Stimulated activated CD4-positive, alpha-beta T cell treated with anti-CD3 and anti-CD28 coated beads, Interleukin-1b, Interleukin-23, amount 100 ng/mL, for 4 hours (primary cell): ENCODE results near the gene FKBP15.
"Not testable (repeated sequence)": the region's sequence is repeated elsewhere in the genome, so short reads cannot be mapped to it uniquely, and the experiment has no call there.

ENCODE experiments used
- DNase-seq, 2 donors: peaks; one replicate each; pipeline ENCODE4 v3.0.0-alpha.2; 2020; ENCODE audit warnings: low read depth in 2 of 2

Gene FKBP15

DNA sequence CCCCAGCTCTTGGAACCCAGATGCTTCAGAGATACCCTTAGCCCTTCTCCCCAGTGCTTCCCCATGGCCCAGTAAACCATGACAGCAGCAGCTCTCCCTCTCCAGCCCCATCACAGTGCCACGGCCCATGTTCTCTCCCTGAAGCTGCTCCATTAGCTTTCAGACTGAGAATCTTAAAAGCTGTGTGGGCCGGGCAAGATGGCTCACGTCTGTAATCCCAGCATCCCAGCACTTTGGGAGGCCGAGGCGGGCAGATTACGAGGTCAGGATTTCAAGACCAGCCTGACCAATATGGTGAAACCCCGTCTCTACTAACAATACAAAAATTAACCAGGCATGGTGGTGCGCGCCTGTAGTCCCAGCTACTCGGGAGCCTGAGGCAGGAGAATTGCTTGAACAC lies 71.5 kb downstream of the FKBP15 start:
- not testable (repeated sequence) for DNase-seq

DNA sequence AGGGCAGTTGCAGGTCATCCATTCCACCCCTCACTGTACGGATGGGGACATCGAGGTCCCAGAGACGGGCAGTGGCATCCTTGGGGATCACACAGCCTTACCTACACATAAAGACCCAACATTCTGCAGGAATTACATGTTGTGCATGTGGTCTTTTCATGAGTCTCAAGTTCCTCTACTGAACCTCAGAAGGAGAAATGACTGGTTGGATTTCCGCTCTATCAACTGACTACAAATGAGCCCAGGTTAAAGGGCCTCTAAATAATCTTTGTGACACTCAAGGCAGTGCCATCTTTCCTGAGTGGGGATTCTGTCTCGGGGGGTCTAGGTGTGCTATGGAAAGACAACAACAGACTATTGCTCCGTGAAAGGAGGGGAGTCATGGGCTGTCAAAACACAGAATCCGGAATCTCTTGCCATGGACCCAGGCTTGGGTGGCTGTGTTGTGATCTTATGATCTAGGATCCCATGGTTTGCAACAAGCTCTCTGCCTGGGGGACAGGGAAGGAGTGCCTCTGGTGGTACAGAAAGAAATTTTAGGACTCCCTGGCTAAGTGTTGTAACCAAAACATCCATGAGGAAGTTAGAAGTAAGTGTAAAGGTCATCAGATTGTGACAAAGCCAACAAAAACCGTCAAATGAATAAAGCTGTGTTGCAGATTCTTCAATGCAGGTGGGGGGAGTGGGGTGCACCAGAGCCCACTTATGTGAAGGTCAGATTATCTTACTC lies 72.1 kb downstream of the FKBP15 start:
- no peak for DNase-seq

DNA sequence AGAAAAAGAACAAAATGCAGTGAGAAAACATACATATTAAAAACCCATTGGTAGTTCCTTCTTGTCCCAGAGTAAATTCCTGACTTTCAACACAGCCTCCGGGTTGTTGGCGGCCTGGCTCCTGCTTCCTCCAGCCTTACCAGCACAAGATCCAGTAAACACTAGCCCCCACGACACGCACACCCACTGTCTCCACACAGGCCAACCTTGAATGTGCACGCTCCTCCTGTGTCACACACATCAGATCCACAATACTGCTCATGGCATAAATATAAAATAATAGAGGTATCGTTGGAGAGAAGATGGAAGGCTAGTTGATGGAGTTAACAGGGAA lies 72.7 kb downstream of the FKBP15 start:
- DNase-seq, result no peak

DNA sequence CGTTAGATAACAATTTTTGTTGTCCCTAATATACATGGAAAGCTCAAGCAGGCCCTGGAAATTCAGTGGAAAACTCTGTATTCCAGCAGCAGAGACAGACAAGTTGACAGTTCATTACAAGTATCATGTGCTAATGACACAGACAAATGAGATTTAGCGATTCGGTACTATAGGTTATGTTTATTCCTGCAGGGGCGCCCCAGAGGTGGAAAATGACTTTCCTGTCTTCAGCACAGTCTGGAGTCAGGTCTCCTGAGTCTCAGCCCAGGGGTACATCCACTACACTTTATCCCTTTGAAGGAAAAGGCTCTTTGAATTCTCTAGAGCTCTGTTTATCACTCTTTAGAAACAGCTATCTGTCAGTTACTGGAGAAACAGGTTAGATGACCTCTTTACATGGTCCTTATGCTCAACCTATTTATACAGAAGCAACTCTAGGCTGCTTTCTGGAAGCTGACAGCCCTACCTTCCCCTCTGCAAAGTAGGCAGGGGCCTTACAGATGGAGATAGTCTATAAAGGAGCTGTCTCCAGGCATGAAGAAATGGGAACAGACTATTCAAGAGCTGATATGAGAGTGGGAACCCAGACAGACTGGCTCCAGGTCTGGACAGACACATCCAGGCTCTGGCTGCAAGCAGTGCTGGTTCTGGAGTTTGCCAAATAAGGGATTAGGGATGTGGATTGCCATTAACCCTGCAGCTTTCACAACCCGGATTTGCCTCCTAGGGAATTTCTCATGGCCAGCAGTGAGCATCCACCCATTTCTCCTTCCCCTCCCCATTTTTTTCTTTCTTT lies 77.4 kb downstream of the FKBP15 start:
- DNase-seq, result no peak

DNA sequence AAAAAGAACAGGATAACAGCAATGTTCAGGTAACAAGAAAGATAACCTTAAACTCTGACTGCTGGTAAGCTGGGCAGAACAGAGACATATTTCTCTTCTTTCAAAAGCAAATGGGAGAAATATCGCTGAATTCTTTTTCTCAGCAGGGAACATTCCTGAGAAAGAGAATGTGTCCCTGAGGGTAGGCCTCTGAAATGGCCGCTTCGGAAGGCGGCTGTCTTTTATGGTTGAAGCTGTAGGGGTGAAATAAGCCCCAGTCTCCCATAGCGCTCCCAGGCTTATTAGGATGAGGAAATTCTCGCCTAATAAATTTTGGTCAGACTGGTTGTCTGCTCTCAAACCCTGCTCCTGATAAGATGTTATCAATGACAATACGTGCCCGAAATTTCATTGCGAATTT lies 80.2 kb downstream of the FKBP15 start:
- not testable (repeated sequence) for DNase-seq

DNA sequence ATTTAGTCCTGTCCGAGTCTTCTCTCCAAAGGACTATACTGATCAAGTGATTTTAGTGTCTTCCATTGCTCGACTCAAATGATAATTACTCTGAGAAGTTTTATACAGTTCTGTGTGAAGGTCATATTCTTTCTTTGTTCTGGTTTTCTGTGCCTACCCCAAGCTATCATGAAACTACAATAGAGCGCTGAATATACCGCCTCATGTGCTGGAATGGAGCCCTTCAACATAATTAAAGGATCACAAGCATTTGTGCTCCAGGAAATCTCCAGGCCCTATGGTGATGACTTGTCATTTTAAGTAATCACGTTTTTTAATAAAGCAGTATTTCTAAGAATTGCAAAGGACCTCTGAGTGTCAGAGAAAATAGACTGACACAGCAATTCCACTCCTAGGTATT lies 81.1 kb downstream of the FKBP15 start:
- DNase-seq, result no peak

DNA sequence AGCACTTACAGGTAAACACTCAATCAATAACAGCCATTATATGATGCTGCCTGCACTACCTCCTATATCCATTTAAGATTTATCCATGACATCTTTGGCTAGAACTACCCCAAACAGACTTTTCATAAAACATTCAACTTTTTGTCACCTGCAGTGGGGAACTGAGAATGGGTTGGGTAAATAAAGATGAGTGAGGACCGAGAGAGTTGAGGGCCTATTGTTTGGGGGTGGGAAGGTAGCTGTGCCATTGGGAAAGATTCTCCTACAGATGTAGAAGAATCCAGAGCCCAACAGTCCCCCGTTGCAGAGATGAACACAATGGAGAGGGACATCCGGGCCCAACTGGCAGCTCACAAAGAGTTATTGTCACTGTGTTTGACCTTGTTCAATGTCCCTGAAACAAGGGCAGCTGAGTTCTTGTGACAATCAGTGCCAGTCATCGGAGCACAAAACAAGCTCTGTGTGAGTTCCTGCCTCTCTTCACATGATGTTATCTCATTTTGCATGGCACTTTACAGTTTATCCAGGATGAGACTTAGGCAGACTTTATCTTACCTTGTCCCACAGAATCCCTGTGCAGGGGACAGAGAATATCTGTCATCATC lies 81.8 kb downstream of the FKBP15 start:
- DNase-seq, result no peak

DNA sequence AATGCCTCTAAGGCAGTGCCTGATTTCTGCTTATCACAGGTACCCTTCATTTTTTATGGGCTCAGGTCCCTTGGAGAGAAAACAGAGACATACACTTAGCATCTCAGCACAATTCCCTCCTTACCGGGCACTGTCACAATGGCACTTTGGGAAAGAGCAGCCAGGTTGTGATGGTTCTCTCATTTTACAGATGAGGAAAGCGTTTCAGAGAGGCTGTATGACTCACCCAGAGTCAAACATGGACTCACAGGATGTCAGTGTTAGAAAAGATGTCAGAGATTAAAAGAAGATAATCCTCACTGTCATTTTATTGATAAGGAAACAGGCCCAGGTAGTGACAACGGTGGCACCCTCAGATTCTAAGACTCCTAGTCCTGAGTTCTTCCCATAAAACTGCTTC lies 82.3 kb downstream of the FKBP15 start:
- no peak for DNase-seq

DNA sequence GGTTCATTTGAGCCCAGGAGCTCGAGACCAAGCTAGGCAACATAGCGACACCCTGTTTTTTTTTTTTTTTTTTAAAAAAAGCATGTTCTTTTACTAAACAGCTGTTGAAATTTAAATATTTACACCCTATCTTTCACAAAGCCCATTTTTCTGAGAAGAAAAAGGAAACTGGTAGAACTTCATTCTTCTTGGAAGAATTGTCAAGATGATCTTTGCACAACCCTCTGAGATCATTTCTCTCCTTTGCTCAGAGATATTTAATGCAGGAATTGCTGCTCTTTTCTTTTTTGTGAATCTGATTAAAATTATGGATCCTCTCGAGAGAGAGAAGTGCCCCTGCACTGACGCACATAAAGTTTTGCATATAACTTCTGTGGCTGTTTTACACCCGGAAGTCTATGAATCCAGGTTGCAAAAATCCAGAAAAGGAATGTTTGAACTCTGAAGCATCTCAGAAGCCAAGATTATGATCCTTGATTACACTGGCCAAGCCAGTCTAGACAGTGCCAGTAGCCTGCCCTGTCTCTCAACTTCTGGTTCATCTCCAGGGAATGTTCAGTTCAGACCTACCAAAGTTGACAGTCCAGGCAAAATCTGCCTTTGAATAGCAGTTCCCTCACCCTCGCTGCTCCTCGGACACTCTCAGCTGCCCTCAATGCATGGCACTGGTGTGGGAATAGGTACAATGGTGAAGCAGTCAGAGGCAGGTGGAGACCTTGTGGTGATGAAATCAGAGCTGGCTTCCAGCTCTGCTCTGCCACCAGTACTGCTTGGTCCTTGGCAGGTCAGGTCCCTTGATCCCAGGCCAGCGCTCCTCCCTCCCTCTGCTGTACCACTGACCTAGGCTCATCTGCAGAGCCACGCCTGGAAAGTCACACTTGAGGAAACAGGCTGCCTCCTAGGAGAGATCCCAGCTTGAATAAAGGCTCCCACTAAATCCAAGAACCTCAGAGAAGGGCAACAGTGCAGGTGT lies 83.6 kb downstream of the FKBP15 start:
- DNase-seq, result no peak

DNA sequence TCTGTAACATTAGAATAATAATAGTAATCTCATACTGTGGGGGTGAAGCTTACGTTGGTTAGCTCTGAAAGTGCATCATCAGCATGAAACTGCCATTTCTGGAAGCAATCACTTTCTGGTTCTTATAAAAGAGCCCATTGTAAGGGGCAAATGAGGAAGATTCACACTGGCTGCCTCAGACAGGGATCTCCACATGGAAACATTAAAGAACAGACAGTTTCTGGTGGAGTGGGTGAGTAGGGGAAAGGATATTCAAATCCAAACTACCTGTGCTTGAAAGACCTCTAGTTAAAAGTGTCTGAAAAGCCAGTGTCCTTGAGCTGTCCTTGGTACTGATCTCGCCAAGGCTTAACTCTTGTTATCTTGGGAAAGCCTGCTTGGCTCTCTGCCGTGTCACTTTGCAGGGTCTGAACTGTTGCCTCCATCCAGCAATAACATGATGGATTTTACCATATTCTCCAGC lies 89.4 kb downstream of the FKBP15 start:
- no peak for DNase-seq

DNA sequence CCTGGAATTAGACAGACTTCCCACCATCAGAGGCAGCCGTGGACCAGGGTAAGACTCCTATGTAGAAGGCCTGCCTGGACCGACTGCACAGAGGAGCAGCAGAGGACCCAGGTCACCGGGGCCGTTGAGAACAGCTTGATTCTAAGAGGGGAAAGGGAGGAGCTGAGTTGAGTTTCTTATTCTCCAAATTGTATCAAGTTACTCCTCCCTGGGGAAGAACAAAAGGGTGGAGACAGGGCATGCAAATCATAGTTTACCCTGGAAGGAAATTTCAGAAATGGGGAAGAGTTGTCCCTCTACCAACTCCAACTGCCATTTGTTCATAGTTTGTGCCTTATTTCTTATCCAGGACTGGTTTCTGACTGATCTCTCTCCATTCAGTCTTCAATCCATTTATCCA lies 91.2 kb downstream of the FKBP15 start:
- no peak for DNase-seq

DNA sequence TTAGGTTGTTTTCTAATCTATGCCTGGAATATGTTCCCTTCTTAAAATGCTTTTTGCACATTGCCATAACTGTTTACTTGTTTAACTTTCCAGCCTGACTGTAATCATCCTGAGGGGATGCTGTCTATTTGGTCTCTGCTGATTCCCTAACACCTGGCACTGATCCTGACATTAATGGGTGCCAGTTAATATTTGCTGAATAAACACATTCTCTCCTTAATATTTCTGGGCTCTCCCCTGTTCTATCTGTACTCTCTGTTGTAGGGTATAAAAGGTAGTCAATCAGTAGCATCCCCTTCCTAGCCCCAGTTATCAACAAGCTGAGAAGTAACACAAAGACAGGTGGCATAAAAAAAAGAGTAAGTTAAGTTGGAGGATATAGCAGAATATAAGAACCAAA lies 91.6 kb downstream of the FKBP15 start:
- DNase-seq, result no peak

DNA sequence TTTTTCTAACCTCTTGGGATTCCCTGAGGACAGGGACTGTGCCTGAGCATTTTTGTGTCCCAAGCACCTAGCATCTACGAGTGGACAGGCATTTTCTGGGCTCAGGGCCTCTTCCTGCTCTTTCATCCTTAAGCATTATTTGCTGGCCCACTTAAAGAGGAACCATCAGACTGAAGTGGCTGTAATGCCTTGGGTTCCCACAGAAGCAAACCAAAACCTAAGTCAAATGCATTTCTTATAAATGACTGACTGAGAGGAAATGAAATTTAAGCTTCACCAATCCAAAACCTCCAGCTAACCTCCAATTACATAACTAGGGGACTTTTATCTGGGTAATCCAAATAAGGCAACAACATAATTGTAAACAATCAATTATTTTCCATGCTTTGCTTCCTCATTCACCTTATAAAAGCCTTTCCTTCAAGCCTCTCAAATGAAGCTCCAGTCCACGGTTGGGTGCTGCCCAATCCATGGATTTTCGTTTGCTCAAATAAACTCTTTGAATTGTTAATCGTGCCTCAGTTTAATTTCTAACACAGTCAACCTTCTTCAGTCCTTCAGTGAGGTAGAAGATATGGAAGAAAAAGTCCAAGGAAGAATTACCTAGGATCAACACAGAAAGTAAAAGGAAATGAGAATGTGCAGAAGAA lies 95.6 kb downstream of the FKBP15 start:
- DNase-seq, result no peak

DNA sequence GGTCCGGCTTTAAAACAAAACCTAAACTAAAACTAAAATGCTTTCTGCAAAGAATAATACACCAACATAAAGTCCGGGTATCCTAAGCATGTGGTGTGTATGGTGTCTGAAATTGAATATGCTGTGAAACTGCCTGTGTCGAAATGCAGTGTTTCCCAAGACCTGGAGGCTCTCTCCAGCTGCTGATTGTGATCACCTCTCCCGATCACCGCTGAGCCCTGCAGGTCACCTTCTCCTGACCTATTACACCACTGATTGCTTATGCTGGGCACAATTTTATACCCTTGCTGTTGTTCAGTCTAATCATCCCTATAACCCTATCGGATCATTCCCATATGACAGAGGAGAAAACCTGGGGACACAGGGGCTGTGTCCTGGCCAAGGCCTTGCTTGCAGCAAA lies 102.2 kb downstream of the FKBP15 start:
- not testable (repeated sequence) for DNase-seq
